IPS-20b (cell line): ENCODE measurements around the gene MVB12B.
A peak's percentile ranks its signal among the peaks of the same experiment; 100 is the strongest.

Experiments
- H3K27ac ChIP-seq: one replicate; pipeline ENCODE4 v1.5.1; 2013; ENCODE audit warnings: low read length
- H3K27me3 ChIP-seq: 2 replicates; pipeline ENCODE4 v1.6.1; 2013; ENCODE audit warnings: mild to moderate bottlenecking, low read length, inconsistent platforms; ENCODE audit not compliant: insufficient read depth
- H3K36me3 ChIP-seq: 2 replicates; pipeline ENCODE4 v1.6.1; 2013; ENCODE audit warnings: low read depth, mild to moderate bottlenecking, inconsistent platforms, low read length, moderate library complexity; ENCODE audit not compliant: insufficient read depth
- H3K4me1 ChIP-seq: 2 replicates; pipeline ENCODE4 v1.6.1; 2013; ENCODE audit warnings: mild to moderate bottlenecking, control low read depth, inconsistent platforms, low read length, moderate library complexity; ENCODE audit not compliant: insufficient read depth
- H3K4me3 ChIP-seq: 2 replicates; pipeline ENCODE4 v1.5.1; 2013; ENCODE audit warnings: mild to moderate bottlenecking, low read length, inconsistent platforms
- H3K9ac ChIP-seq: 2 replicates; pipeline ENCODE4 v1.6.1; 2013; ENCODE audit warnings: low read depth, mild to moderate bottlenecking, inconsistent platforms, low read length, moderate library complexity
- H3K9me3 ChIP-seq: 2 replicates; pipeline ENCODE4 v1.6.1; 2013; ENCODE audit warnings: mild to moderate bottlenecking, low read depth, low read length, inconsistent platforms; ENCODE audit not compliant: insufficient read depth

MVB12B gene

DNA sequence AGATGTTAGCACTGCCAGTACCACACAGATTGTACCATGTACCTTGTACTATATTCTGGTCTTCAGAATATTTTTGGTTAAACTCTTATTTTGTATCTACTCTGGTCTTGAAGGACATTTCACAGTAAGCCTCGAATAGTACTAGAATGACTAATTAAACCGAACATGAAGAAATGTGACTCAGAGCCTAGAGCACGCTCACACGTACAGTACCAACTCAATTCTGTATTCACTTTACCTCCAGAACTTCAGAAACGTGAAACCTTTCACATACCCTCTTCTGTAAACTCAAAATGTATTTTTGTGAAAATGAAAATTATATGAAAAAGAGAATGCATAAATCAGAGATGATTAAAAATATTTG lies 112.8 kb downstream of the MVB12B start:
- H3K27ac ChIP-seq, result no peak overlapping the region
- no peaks in the 10 kb centered on the region for H3K9me3 ChIP-seq
- peaks cover 9% of the 10 kb centered on the region; the same call in 1 of the 2 replicates for H3K4me1 ChIP-seq
- H3K4me3 ChIP-seq, result no peak overlapping the region
- no peaks in the 10 kb centered on the region for H3K36me3 ChIP-seq
- H3K27me3 ChIP-seq, result no peaks in the 10 kb centered on the region
- H3K9ac ChIP-seq, result no peak overlapping the region

DNA sequence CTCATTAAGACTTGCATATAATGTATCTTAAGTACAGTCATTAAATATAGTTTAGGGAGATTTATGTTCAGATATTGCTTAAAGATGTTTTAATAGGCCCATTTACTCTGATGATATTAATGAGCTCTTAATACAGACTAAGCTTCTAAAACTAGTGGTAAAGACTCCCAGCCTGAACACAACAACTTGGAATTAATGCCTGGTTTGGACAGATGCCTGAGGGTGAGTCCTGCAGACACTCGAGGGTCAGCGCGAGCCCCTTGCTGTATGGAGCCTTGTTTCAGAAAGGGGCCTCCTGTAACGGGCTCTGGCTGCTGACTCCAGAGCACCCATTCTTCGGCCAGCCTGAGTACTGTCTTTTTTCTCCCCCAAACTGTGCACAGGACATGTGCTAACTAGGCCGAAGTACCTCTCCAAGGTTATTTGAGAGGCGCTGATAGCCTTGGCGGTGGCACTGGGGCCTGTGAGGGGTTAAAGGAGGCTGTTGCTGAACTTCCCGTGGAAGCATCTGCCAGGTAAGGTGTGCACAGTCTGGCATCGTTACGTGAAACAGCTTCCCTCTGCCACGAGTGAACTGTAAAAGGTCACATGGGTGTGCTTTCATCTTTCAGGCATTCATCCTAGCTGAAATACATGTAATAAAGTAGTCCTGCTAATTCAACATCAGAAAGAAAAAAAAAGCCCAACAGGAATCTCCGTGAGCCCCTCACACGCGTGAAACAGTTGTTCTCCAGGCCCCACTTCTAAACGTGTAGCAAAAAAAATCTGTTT lies 113.4 kb downstream of the MVB12B start:
- Histone ChIP-seq H3K9ac (no peak overlapping the region), H3K36me3 (no peaks in the 10 kb centered on the region), H3K27me3 (no peaks in the 10 kb centered on the region), H3K4me3 (no peak overlapping the region), H3K4me1 (peaks cover 9% of the 10 kb centered on the region; the same call in 1 of the 2 replicates), H3K9me3 (no peaks in the 10 kb centered on the region), H3K27ac (no peak overlapping the region)

DNA sequence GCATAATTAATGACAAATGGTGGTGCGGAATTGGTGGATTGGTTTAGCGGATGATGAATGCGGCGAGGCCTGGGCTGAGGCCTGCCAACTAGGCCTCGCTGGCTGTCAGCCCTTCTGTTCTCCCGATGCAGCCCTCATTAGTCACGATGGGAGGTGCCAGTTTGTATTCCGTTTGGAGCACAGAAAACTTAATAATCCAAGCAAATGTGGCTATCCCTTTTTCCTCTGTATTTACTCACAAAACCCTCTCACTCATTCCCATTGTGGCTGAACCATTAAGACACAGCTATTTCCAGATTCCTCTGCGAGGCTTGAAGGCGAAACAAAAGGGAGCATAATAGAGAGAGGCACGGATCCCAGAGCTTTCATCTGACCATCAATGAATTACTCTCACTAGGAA lies 114.3 kb downstream of the MVB12B start:
- Histone ChIP-seq H3K9ac (no peak overlapping the region), H3K36me3 (no peaks in the 10 kb centered on the region), H3K27ac (no peak overlapping the region)

DNA sequence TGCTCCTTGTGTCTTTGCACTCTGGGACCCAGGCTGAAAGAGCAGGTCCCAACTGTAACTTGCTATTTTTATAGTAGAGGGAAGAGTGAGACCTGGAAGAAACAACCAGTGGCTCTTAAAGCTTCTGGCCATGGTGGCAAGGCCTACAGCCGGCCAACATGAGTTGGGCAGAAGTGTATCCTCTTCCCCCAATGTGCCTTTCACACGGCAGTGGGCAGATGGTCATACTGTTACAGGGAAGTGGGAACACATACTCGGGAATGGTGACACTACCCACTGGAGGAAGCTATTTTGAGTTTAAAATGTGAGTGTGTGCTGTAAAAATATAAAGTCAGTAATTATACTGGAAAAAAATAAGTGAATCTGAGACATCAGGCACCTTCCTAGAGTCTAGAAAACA lies 116.0 kb downstream of the MVB12B start:
- no peaks in the 10 kb centered on the region for H3K27me3 ChIP-seq
- no peak overlapping the region for H3K9ac ChIP-seq
- H3K27ac ChIP-seq, result no peak overlapping the region
- no peaks in the 10 kb centered on the region for H3K36me3 ChIP-seq
- peaks cover 9% of the 10 kb centered on the region; the same call in 1 of the 2 replicates for H3K4me1 ChIP-seq
- no peak overlapping the region for H3K4me3 ChIP-seq
- no peaks in the 10 kb centered on the region for H3K9me3 ChIP-seq

More for the DNA sequence above, 114.3 kb downstream of the MVB12B start:
- Histone ChIP-seq H3K27me3 (no peaks in the 10 kb centered on the region), H3K4me3 (no peak overlapping the region), H3K4me1 (peaks cover 9% of the 10 kb centered on the region; the same call in 1 of the 2 replicates), H3K9me3 (no peaks in the 10 kb centered on the region)

DNA sequence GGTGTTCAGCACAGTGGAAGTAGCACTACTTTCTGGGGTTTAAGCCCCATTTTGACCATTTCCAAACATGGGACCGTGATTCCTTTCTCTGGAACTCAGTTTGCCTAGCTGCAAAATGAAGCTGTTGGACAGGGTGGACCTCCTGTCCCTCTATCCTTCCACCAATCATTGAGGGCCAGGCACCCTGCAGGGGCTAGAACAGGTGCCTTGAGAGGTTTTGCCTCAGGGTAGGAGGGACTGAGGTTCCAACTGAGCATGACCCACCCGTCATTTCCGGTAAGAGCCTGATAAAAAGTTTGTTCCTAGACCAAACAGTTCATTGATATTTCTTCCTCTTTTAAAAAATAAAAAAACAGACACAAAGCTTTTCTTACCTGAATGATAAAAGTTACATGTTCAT lies 116.5 kb downstream of the MVB12B start:
- H3K27me3 ChIP-seq, result no peaks in the 10 kb centered on the region
- H3K4me3 ChIP-seq, result no peak overlapping the region
- no peak overlapping the region for H3K9ac ChIP-seq
- peaks cover 9% of the 10 kb centered on the region; the same call in 1 of the 2 replicates for H3K4me1 ChIP-seq
- no peak overlapping the region for H3K27ac ChIP-seq
- no peaks in the 10 kb centered on the region for H3K36me3 ChIP-seq
- H3K9me3 ChIP-seq, result no peaks in the 10 kb centered on the region

DNA sequence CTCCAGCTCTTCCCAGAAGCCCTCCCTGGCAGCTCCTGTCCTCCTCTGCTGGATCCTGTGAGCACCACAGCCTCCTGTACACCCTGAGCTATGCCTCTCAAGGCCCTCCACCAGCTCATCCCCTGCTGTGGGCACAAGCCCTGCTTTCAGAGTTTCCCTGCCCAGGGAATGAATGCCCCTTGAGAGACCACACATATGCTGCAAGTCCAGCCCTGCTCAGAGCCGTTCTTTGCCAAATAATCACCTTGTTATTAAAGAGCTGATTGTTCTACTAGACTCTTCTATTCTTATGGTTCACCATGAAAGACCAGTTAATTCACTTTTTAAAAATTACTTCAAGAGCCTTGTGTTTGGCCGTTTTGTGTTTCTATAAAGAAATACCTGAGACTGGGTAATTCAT lies 121.5 kb downstream of the MVB12B start:
- Histone ChIP-seq H3K4me3 (no peak overlapping the region), H3K27ac (no peak overlapping the region), H3K27me3 (no peaks in the 10 kb centered on the region), H3K36me3 (no peaks in the 10 kb centered on the region), H3K9me3 (no peaks in the 10 kb centered on the region), H3K9ac (no peak overlapping the region), H3K4me1 (peaks cover 4% of the 10 kb centered on the region; the same call in 1 of the 2 replicates)

DNA sequence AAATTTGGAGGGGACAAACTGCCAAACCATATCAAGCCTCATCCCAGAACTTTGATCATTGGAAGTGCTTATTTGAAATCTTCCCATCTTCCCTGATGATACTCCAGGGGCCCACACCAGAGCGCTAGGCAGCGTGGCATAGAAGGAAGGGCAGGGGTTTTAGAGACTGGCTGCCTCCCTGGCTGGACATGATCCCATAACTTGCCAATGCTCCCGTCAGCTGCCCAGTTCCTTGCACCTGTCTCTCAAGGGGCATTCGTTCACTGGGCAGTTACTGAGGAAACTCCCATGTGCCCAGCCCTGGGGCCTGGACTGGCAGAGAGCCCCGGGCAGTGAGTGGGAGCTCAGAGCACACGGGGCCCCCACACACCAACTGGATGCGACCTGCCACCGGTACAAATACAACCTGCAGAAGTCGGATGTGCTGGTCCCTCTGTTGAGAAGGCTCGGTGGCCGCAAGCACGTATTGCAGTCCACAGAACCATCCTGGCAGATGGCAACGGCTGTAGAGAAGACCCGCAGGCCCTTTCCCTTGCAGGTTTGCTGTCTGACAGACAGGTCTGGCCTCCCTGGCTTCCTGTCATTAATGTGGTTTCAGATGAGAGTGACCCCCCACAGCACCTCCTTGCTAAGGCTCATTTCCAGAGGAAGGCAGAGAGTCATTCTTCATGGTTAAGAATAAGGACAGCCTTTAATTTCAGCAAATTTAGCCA lies 122.4 kb downstream of the MVB12B start:
- Histone ChIP-seq H3K4me1 (peaks cover 4% of the 10 kb centered on the region; the same call in 1 of the 2 replicates), H3K27ac (no peak overlapping the region), H3K4me3 (no peak overlapping the region), H3K36me3 (no peaks in the 10 kb centered on the region), H3K9me3 (no peaks in the 10 kb centered on the region), H3K9ac (no peak overlapping the region), H3K27me3 (no peaks in the 10 kb centered on the region)

DNA sequence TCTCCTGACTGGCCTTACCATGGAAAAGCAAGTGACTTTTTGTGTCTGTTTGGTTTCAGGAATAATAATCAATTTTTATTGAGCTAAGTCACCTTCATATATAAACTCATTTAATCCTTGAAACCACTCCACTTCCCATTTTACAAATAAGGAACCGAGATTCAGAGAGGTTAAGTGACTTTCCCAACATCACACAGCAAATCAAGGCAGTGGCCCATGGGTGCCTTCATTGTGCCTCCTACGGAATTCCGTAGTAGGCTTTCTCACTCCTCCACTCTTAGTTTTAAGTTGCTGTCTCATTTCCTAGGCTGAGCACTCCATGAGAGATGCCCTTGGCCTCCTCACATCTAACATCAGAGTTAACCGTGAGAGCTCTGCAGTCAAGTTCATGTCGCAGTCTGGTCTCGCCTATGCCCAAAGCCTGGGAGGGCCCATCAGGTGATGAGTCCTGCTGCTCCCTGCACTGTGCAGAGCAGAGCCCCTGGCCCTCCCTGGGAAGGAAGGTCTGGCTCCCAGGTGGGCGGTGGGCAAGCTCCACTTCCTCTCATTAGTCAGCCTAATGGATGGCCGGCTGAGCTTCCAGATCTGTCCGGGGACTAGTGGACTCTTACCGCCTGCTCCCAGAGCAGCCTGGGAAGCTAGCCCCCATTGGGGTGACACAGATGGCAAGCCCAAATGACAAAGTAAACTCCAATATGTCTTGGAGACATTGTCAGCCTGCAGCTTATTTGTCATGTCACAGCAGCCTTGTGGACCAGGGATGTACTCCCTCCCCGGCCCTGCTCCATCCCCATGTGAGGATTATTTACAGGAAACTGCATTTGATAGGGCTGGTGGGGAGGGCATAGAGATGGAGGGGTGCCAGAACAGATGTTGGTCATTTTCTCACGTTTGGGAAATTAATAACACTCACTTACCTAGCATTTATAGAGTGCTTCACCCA lies 123.4 kb downstream of the MVB12B start:
- H3K9ac ChIP-seq, result no peak overlapping the region
- H3K27me3 ChIP-seq, result no peaks in the 10 kb centered on the region
- H3K27ac ChIP-seq, result no peak overlapping the region
- H3K4me1 ChIP-seq, result peaks cover 6% of the 10 kb centered on the region; the same call in 1 of the 2 replicates
- no peaks in the 10 kb centered on the region for H3K36me3 ChIP-seq
- no peaks in the 10 kb centered on the region for H3K9me3 ChIP-seq
- H3K4me3 ChIP-seq, result no peak overlapping the region

DNA sequence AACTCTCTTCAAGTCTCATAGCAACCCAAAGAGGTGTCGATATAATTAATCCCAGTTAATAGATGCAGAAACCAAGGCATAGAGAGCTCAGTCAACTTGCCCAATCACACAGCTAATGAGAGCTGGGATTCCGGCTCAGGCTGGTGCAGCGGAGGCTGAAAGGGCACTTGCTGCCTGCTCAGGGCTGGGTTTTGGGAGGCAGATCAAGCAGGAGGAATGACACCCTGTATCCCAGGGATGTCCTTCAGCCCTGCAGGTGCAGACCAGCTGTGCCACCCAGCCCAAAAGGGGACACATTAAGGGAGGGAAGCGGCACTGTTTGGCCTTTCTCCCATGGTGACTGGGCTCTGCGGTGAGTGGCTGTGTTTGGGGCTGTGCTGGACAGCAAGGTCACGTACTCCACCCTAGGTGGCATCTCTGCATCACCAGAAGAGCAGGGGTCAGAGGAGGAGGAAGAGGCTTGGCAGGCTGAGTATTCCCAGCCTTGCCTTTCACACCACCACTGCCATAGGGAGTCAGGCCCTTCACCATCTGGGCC lies 124.1 kb downstream of the MVB12B start:
- Histone ChIP-seq H3K36me3 (no peaks in the 10 kb centered on the region), H3K4me1 (peaks cover 6% of the 10 kb centered on the region; the same call in 1 of the 2 replicates), H3K27me3 (no peaks in the 10 kb centered on the region), H3K9ac (no peak overlapping the region), H3K9me3 (no peaks in the 10 kb centered on the region), H3K4me3 (no peak overlapping the region), H3K27ac (no peak overlapping the region)

DNA sequence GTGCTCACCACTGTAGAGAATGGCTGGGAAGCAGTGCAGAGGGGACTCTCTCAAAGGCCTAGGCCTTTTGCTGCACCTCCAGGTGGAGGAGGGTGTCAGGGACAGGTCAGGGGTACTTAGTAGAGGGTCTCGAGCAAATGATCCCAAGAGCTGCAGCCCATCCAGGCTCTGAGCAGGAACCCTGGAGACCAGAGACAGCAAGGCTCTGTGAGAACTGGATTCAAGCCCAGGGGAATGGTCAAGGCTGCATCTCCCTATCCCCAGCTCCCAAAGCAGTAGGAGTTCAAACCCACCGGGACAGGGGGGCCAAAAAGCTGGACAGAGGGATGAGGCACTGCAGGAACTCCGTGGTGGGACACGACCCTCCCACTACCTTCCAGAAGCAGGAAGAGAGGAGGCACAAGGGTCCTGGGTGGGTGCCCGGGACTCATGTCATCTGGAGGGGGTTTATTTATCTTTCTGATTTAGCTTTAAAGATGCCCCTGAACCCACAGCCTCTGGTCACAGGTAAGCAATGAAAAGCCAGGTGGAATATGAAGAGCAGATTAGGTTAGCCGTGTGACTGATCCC lies 124.8 kb downstream of the MVB12B start:
- Histone ChIP-seq H3K9me3 (no peaks in the 10 kb centered on the region), H3K27me3 (no peaks in the 10 kb centered on the region), H3K36me3 (no peaks in the 10 kb centered on the region), H3K27ac (no peak overlapping the region), H3K9ac (no peak overlapping the region), H3K4me1 (peaks cover 6% of the 10 kb centered on the region; the same call in 1 of the 2 replicates), H3K4me3 (no peak overlapping the region)

DNA sequence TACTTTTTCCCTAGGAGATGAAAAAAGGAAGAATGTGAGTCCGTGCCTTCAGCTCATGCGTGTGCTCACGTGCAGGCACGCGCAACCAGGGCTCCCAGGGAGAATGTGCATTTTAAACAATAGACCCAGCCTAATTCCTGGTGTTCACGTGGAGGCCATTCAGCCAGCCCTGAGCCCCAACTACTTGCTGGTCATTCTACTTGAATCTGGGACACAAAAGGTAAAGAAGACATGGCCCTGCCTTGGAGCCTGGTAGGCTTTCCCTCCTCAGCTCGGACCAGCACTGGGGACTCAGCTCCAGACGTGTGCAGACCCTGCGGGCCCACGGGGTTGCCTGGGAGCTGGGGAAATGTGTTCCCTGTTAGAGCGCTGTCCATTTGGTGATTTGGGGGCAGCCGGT lies 125.5 kb downstream of the MVB12B start:
- H3K27ac ChIP-seq, result no peak overlapping the region
- H3K9me3 ChIP-seq, result no peaks in the 10 kb centered on the region

More for the DNA sequence above, 125.5 kb downstream of the MVB12B start:
- Histone ChIP-seq H3K9ac (0 out of 2 replicates have a peak overlapping the region, but pooled peaks have one; percentile 21), H3K27me3 (no peaks in the 10 kb centered on the region), H3K4me1 (peaks cover 6% of the 10 kb centered on the region; the same call in 1 of the 2 replicates), H3K36me3 (no peaks in the 10 kb centered on the region), H3K4me3 (no peak overlapping the region)
